ENCODE data around the gene CEND1.

The CEND1 gene

GRCh38 chr11:813072-813455 lies 23.2 kb upstream of the CEND1 start:
- DNase-seq (ENCODE audit: low read depth in 2 of 3, low spot score in 1 of 3): no peak

- DNase-seq (ENCODE audit: low read depth in 2 of 3, low spot score in 1 of 3): no peak
These were observed 22.5 kb upstream of the CEND1 start for GRCh38 chr11:812390-812789.

- DNase-seq (ENCODE audit: low read depth in 2 of 3, low spot score in 1 of 3): no peak
These were observed 21.8 kb upstream of the CEND1 start for GRCh38 chr11:811446-812245.

GRCh38 chr11:810040-810567 lies 20.2 kb upstream of the CEND1 start:
- DNase-seq (ENCODE audit: low read depth in 2 of 3, low spot score in 1 of 3): no peak

GRCh38 chr11:809287-810039 lies 19.6 kb upstream of the CEND1 start, which contains the start of gene RPLP2:
TSS of gene RPLP2 (plus strand) at chr11:809967. CDS start at chr11:810235, 268 bp downstream.
- peak; percentile 96 to 98 (median 97) for DNase-seq (ENCODE audit: low read depth in 2 of 3, low spot score in 1 of 3)

GRCh38 chr11:808427-809286 lies 18.8 kb upstream of the CEND1 start:
- DNase-seq (ENCODE audit: low read depth in 2 of 3, low spot score in 1 of 3): no peak

- DNase-seq (ENCODE audit: low read depth in 2 of 3, low spot score in 1 of 3): no peak
These were observed 14.7 kb upstream of the CEND1 start for GRCh38 chr11:804599-804964.

GRCh38 chr11:803770-804598 lies 14.1 kb upstream of the CEND1 start:
- no peak for DNase-seq (ENCODE audit: low read depth in 2 of 3, low spot score in 1 of 3)

GRCh38 chr11:803467-803742 lies 13.5 kb upstream of the CEND1 start:
- DNase-seq (ENCODE audit: low read depth in 2 of 3, low spot score in 1 of 3): no peak

GRCh38 chr11:802693-803466 lies 13.0 kb upstream of the CEND1 start:
- DNase-seq (ENCODE audit: low read depth in 2 of 3, low spot score in 1 of 3): no peak

- DNase-seq (ENCODE audit: low read depth in 2 of 3, low spot score in 1 of 3): no peak
These were observed 12.2 kb upstream of the CEND1 start for GRCh38 chr11:802018-802617.

- no peak for DNase-seq (ENCODE audit: low read depth in 2 of 3, low spot score in 1 of 3)
These were observed 11.3 kb upstream of the CEND1 start for GRCh38 chr11:801097-801780.

GRCh38 chr11:800473-800872 lies 10.6 kb upstream of the CEND1 start:
- DNase-seq (ENCODE audit: low read depth in 2 of 3, low spot score in 1 of 3): no peak

- no peak for DNase-seq (ENCODE audit: low read depth in 2 of 3, low spot score in 1 of 3)
These were observed 9.9 kb upstream of the CEND1 start for GRCh38 chr11:799641-800316.

GRCh38 chr11:798093-798713 lies 8.3 kb upstream of the CEND1 start, which contains the start of gene SLC25A22:
TSS of gene SLC25A22 (minus strand) at chr11:798281. CDS start at chr11:795006, 3,275 bp downstream.
- DNase-seq (ENCODE audit: low read depth in 2 of 3, low spot score in 1 of 3): peak; percentile 65 to 84 (median 82)

GRCh38 chr11:797296-798092 lies 7.6 kb upstream of the CEND1 start:
- peak; percentile 56 to 73 (median 59) for DNase-seq (ENCODE audit: low read depth in 2 of 3, low spot score in 1 of 3)
